HepG2 (cell line): Measurements from ENCODE around the gene PCIF1. TPM values are rescaled to one million over a fixed set of nuclear protein-coding genes. Genes with fewer than 3 reads are reported as not detected.
A peak's percentile ranks its signal among the peaks of the same experiment; 100 is the strongest.

Experiments
- CREB1 ChIP-seq, 2 experiments: fragments of 450-650 bp in 1 of 2; IDR thresholded peaks; 2 replicates each; pipeline ENCODE4 v1.6.1; 2016 to 2017; ENCODE audit warnings: control low read depth in 1 of 2, mild to moderate bottlenecking in 1 of 2, missing compliant biosample characterization in 1 of 2, missing genetic modification characterization in 1 of 2
- ETV5 ChIP-seq: IDR thresholded peaks from 2 replicates; pipeline ENCODE4 v1.6.1; 2018; ENCODE audit warnings: missing biosample characterization, missing genetic modification reagents, inconsistent platforms, borderline replicate concordance
- FOXK1 ChIP-seq: sonication (generic); formaldehyde crosslinking; IDR thresholded peaks from 2 replicates; pipeline ENCODE4 v1.4.0; 2020; ENCODE audit warnings: low read depth, missing genetic modification reagents, borderline replicate concordance
- GTF3A ChIP-seq: sonication (generic); formaldehyde crosslinking; conservative IDR thresholded peaks from 2 replicates; pipeline ENCODE4 v1.4.0; 2020; ENCODE audit warnings: mild to moderate bottlenecking, missing genetic modification reagents
- HOXA5 ChIP-seq: sonication (generic); formaldehyde crosslinking; IDR thresholded peaks from 2 replicates; pipeline ENCODE4 v1.4.0; 2020; ENCODE audit warnings: missing genetic modification reagents
- HOXA9 ChIP-seq: sonication (generic); formaldehyde crosslinking; IDR thresholded peaks from 2 replicates; pipeline ENCODE4 v1.8.1; 2022; ENCODE audit warnings: missing genetic modification reagents, mild to moderate bottlenecking, moderate library complexity, borderline replicate concordance
- SRY ChIP-seq: sonication (generic); formaldehyde crosslinking; IDR thresholded peaks from 2 replicates; pipeline ENCODE4 v1.8.0; 2022; ENCODE audit warnings: mild to moderate bottlenecking, missing genetic modification reagents
- ZNF205 ChIP-seq: IDR thresholded peaks from 2 replicates; pipeline ENCODE4 v1.6.1; 2018; ENCODE audit warnings: missing biosample characterization, missing genetic modification reagents
- ZNF558 ChIP-seq: sonication (generic); formaldehyde crosslinking; IDR thresholded peaks from 2 replicates; pipeline ENCODE4 v1.9.0; 2022; ENCODE audit warnings: mild to moderate bottlenecking, missing genetic modification reagents, borderline replicate concordance
- polyA plus RNA-seq, 8 experiments: library from polyadenylated mRNA; depleted of rRNA in 3 of 8; stranded (reverse) in 7 of 8; unstranded in 1 of 8; fragments of >200 nt; fragmentation: Illumina TruSeq in 4 of 8; extraction: Trizol in 4 of 8; gene quantifications; 2 replicates each; pipeline versions ENCODE4 v1.2.1 to v1.2.3, GENCODE V29; 2011 to 2016; ENCODE audit warnings: low read depth in 4 of 8, missing spikeins in 1 of 8, mixed read lengths in 1 of 8; ENCODE audit not compliant: insufficient read depth in 1 of 8
- total RNA-seq, 5 experiments: library from RNA; depleted of rRNA; stranded (reverse); fragments of >200 nt; fragmentation: Illumina TruSeq; extraction: Trizol; gene quantifications; 2 replicates each; pipeline ENCODE4 v1.2.3, GENCODE V29; 2016; ENCODE audit warnings: low read depth in 1 of 5
- TF ChIP-seq, protein P1 (sequence below), 2 experiments: fragments of 450-650 bp in 1 of 2; sonication (generic) in 1 of 2; formaldehyde crosslinking; IDR thresholded peaks; 2 replicates each; pipeline versions ENCODE4 v1.5.0 to v1.8.0; 2020 to 2022; ENCODE audit warnings: mild to moderate bottlenecking in 1 of 2, missing genetic modification reagents in 1 of 2
- TF ChIP-seq, protein P2 (sequence below): sonication (generic); formaldehyde crosslinking; IDR thresholded peaks from 2 replicates; pipeline ENCODE4 v1.5.0; 2020; ENCODE audit warnings: missing genetic modification reagents
- TF ChIP-seq, protein P3 (sequence below): sonication (generic); formaldehyde crosslinking; IDR thresholded peaks from 2 replicates; pipeline ENCODE4 v1.4.0; 2020; ENCODE audit warnings: missing genetic modification reagents
- TF ChIP-seq, protein P4 (sequence below): IDR thresholded peaks from 2 replicates; pipeline ENCODE4 v1.6.1; 2016; ENCODE audit warnings: missing genetic modification reagents, missing compliant biosample characterization
- TF ChIP-seq, protein P5 (sequence below): sonication (generic); formaldehyde crosslinking; IDR thresholded peaks from 2 replicates; pipeline ENCODE4 v1.4.0; 2020; ENCODE audit warnings: missing genetic modification reagents
- TF ChIP-seq, protein P6 (sequence below): sonication (generic); formaldehyde crosslinking; IDR thresholded peaks from 2 replicates; pipeline ENCODE4 v1.5.1; 2020; ENCODE audit warnings: mild to moderate bottlenecking, missing genetic modification reagents, moderate library complexity

The PCIF1 gene
- total and polyA plus RNA-seq, 2 of the 13 experiments (the other 11 are each of a cell fraction or from before 2014, with no cell fraction given): 20.9 to 24.4 TPM

DNA sequence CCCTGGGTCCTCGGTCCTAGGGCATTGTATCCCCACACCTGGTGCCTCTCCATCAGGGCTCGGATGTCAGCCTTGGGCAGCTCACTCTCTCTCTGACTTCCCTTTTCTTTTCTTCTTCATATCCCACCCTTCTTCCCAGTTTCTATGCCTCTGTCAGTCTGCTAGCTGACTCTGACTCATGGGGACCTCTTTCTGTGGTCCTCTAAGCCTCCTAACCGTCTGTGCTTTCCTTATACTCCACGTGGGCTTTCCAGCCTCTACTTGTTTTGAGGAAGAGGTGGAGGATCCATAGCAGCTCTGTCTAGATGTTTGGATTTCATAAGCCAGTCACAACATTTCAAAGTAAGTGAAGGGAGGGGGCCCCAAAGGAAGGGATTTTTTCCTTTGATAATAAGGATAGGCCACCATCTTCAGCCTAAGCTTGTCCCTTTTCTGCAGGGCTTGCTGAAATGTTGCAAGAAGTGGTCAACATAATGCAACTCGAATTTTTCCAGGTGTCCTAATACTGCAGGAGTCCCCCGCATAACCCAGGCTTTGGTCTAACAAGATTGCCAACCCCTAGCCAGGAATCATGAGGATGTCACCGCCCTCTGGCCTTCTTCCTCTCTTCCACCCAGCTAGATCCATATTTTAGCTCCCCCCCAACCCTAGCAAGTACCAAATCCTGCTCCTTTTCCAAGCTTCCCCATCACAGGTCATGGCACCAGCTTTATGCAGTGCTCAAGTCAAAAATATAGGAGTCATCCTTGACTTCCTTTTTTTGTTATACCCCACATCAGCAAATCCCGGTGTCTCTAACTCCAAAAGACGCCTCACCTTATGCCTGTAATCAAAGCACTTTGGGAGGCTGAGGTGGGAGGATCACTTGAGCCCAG, 13.8 kb upstream of the PCIF1 start (continued):
- TF ChIP-seq, protein P1, sequence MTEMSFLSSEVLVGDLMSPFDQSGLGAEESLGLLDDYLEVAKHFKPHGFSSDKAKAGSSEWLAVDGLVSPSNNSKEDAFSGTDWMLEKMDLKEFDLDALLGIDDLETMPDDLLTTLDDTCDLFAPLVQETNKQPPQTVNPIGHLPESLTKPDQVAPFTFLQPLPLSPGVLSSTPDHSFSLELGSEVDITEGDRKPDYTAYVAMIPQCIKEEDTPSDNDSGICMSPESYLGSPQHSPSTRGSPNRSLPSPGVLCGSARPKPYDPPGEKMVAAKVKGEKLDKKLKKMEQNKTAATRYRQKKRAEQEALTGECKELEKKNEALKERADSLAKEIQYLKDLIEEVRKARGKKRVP (CRISPR knock-in tag; IDR thresholded peaks at IDR 0.05): peak in 1 of 2 experiments; percentile 89; a peak in 2 of 4 replicates
- peak; percentile 10; the same call in 1 of the 2 replicates for TF ChIP-seq HOXA5
- TF ChIP-seq FOXK1 (CRISPR knock-in tag): peak; percentile 34; the same call in 1 of the 2 replicates
- TF ChIP-seq, protein P2, sequence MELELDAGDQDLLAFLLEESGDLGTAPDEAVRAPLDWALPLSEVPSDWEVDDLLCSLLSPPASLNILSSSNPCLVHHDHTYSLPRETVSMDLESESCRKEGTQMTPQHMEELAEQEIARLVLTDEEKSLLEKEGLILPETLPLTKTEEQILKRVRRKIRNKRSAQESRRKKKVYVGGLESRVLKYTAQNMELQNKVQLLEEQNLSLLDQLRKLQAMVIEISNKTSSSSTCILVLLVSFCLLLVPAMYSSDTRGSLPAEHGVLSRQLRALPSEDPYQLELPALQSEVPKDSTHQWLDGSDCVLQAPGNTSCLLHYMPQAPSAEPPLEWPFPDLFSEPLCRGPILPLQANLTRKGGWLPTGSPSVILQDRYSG (CRISPR knock-in tag): no peak
- TF ChIP-seq GTF3A (CRISPR knock-in tag): no peak
- no peak for TF ChIP-seq ETV5
- TF ChIP-seq, protein P3, sequence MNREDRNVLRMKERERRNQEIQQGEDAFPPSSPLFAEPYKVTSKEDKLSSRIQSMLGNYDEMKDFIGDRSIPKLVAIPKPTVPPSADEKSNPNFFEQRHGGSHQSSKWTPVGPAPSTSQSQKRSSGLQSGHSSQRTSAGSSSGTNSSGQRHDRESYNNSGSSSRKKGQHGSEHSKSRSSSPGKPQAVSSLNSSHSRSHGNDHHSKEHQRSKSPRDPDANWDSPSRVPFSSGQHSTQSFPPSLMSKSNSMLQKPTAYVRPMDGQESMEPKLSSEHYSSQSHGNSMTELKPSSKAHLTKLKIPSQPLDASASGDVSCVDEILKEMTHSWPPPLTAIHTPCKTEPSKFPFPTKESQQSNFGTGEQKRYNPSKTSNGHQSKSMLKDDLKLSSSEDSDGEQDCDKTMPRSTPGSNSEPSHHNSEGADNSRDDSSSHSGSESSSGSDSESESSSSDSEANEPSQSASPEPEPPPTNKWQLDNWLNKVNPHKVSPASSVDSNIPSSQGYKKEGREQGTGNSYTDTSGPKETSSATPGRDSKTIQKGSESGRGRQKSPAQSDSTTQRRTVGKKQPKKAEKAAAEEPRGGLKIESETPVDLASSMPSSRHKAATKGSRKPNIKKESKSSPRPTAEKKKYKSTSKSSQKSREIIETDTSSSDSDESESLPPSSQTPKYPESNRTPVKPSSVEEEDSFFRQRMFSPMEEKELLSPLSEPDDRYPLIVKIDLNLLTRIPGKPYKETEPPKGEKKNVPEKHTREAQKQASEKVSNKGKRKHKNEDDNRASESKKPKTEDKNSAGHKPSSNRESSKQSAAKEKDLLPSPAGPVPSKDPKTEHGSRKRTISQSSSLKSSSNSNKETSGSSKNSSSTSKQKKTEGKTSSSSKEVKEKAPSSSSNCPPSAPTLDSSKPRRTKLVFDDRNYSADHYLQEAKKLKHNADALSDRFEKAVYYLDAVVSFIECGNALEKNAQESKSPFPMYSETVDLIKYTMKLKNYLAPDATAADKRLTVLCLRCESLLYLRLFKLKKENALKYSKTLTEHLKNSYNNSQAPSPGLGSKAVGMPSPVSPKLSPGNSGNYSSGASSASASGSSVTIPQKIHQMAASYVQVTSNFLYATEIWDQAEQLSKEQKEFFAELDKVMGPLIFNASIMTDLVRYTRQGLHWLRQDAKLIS (CRISPR knock-in tag): no peak
- no peak for TF ChIP-seq SRY (CRISPR knock-in tag)
- TF ChIP-seq, protein P4, sequence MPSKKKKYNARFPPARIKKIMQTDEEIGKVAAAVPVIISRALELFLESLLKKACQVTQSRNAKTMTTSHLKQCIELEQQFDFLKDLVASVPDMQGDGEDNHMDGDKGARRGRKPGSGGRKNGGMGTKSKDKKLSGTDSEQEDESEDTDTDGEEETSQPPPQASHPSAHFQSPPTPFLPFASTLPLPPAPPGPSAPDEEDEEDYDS: no peak
- no peak for TF ChIP-seq ZNF558
- no peak for TF ChIP-seq CREB1 (IDR thresholded peaks at IDR 0.05)
- no peak for TF ChIP-seq CREB1 (CRISPR knock-in tag; IDR thresholded peaks at IDR 0.05)
- TF ChIP-seq HOXA9 (CRISPR knock-in tag): no peak
- no peak for TF ChIP-seq ZNF205 (CRISPR knock-in tag)
- TF ChIP-seq, protein P5, sequence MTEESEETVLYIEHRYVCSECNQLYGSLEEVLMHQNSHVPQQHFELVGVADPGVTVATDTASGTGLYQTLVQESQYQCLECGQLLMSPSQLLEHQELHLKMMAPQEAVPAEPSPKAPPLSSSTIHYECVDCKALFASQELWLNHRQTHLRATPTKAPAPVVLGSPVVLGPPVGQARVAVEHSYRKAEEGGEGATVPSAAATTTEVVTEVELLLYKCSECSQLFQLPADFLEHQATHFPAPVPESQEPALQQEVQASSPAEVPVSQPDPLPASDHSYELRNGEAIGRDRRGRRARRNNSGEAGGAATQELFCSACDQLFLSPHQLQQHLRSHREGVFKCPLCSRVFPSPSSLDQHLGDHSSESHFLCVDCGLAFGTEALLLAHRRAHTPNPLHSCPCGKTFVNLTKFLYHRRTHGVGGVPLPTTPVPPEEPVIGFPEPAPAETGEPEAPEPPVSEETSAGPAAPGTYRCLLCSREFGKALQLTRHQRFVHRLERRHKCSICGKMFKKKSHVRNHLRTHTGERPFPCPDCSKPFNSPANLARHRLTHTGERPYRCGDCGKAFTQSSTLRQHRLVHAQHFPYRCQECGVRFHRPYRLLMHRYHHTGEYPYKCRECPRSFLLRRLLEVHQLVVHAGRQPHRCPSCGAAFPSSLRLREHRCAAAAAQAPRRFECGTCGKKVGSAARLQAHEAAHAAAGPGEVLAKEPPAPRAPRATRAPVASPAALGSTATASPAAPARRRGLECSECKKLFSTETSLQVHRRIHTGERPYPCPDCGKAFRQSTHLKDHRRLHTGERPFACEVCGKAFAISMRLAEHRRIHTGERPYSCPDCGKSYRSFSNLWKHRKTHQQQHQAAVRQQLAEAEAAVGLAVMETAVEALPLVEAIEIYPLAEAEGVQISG (CRISPR knock-in tag): 0 out of 2 replicates have a peak, but pooled peaks have one; percentile 1
- TF ChIP-seq, protein P6, sequence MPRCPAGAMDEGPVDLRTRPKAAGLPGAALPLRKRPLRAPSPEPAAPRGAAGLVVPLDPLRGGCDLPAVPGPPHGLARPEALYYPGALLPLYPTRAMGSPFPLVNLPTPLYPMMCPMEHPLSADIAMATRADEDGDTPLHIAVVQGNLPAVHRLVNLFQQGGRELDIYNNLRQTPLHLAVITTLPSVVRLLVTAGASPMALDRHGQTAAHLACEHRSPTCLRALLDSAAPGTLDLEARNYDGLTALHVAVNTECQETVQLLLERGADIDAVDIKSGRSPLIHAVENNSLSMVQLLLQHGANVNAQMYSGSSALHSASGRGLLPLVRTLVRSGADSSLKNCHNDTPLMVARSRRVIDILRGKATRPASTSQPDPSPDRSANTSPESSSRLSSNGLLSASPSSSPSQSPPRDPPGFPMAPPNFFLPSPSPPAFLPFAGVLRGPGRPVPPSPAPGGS (CRISPR knock-in tag): no peak
